Measurements from ENCODE around the gene C3AR1.

DNA sequence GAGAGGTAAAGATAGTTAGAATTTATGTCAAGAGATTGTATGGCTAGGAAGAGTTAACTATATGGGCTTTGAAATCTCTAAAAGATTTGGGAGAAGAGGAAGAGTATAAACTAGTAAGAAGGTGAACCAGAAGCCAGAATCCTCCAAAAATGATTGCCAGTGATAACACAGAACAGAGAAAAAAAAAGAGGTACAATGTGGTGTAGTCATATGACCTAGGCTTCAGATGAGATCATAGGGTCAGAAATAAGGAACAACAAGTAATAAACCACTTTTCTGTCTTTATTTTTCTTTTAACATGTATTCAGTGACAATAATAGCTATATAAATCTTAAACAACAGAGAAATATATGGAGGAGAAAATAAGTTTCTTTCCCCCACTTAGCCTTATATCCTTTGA is 14.0 kb upstream of the C3AR1 start:
- TF ChIP-seq, protein P1, sequence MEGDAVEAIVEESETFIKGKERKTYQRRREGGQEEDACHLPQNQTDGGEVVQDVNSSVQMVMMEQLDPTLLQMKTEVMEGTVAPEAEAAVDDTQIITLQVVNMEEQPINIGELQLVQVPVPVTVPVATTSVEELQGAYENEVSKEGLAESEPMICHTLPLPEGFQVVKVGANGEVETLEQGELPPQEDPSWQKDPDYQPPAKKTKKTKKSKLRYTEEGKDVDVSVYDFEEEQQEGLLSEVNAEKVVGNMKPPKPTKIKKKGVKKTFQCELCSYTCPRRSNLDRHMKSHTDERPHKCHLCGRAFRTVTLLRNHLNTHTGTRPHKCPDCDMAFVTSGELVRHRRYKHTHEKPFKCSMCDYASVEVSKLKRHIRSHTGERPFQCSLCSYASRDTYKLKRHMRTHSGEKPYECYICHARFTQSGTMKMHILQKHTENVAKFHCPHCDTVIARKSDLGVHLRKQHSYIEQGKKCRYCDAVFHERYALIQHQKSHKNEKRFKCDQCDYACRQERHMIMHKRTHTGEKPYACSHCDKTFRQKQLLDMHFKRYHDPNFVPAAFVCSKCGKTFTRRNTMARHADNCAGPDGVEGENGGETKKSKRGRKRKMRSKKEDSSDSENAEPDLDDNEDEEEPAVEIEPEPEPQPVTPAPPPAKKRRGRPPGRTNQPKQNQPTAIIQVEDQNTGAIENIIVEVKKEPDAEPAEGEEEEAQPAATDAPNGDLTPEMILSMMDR (IDR thresholded peaks at IDR 0.05; ENCODE audit: low read length) = no peak
- no peak for TF ChIP-seq EZH2 (IDR thresholded peaks at IDR 0.05; ENCODE audit: borderline replicate concordance, low read length)
